Immature natural killer cell (primary cell): ENCODE measurements around the gene DIAPH2. TPM values are rescaled to one million over a fixed set of nuclear protein-coding genes. Genes with fewer than 3 reads are reported as not detected.
A peak's percentile ranks its signal among the peaks of the same experiment; 100 is the strongest.
"Not testable (repeated sequence)": the region's sequence is repeated elsewhere in the genome, so short reads cannot be mapped to it uniquely, and the experiment has no call there.

Experiments
- DNase-seq, 3 donors: peaks; one replicate each; pipeline ENCODE4 v3.0.0; 2022; ENCODE audit warnings: mixed read lengths in 1 of 3
- H3K27ac Mint-ChIP-seq, 6 donors: one replicate each; pipeline ENCODE4 v1.8.0; 2020; ENCODE audit warnings: mixed read lengths in 6 of 6, mild to moderate bottlenecking in 5 of 6, inconsistent platforms in 4 of 6, moderate library complexity in 3 of 6
- H3K27me3 Mint-ChIP-seq, 3 donors: one replicate each; pipeline ENCODE4 v1.8.0; 2020 to 2021; ENCODE audit warnings: low read depth in 3 of 3, mild to moderate bottlenecking in 3 of 3, mixed read lengths in 3 of 3, moderate library complexity in 3 of 3, inconsistent platforms in 1 of 3
- H3K36me3 Mint-ChIP-seq, 3 donors: one replicate each; pipeline ENCODE4 v1.8.0; 2020; ENCODE audit warnings: mixed read lengths in 3 of 3, inconsistent platforms in 2 of 3, mild to moderate bottlenecking in 2 of 3
- H3K4me1 Mint-ChIP-seq, 2 donors: one replicate each; pipeline ENCODE4 v1.8.0; 2020; ENCODE audit warnings: inconsistent platforms in 2 of 2, mild to moderate bottlenecking in 2 of 2, mixed read lengths in 2 of 2, moderate library complexity in 1 of 2
- H3K4me3 Mint-ChIP-seq, 5 donors: one replicate each; pipeline ENCODE4 v1.8.0; 2020; ENCODE audit warnings: mild to moderate bottlenecking in 5 of 5, mixed read lengths in 5 of 5, inconsistent platforms in 3 of 5, moderate library complexity in 3 of 5
- H3K9me3 Mint-ChIP-seq, 6 donors: one replicate each; pipeline ENCODE4 v1.8.0; 2020; ENCODE audit warnings: mild to moderate bottlenecking in 6 of 6, mixed read lengths in 6 of 6, inconsistent platforms in 4 of 6, moderate library complexity in 3 of 6
- polyA plus RNA-seq, 3 donors: library from polyadenylated mRNA; unstranded; fragments of 300-500 nt; fragmentation: Illumina TruSeq; gene quantifications; one replicate each; pipeline ENCODE4 v1.2.3, GENCODE V29; 2021

The DIAPH2 gene
- polyA plus RNA-seq, 3 donors from 2014 or later = 5.5 to 10.9 (median 9.6) TPM

GRCh38 chrX:96729868-96730643, 45.4 kb downstream of the DIAPH2 start:
- no peak for DNase-seq
- Mint-ChIP-seq H3K9me3 (no peaks in the 10 kb centered on the region), H3K36me3 (no peaks in the 10 kb centered on the region), H3K27ac (no peak overlapping the region), H3K4me1 (peaks cover 0 to 7% of the 10 kb centered on the region in 2 donors), H3K4me3 (no peak overlapping the region), H3K27me3 (peaks cover 0 to 2% (median 0%) of the 10 kb centered on the region in 3 donors)

GRCh38 chrX:96731000-96731399, 46.4 kb downstream of the DIAPH2 start:
- not testable (repeated sequence) for H3K4me3 Mint-ChIP-seq, H3K27ac Mint-ChIP-seq, H3K9me3 Mint-ChIP-seq

GRCh38 chrX:96743367-96744073, 58.9 kb downstream of the DIAPH2 start:
- Mint-ChIP-seq H3K27ac (peak overlapping the region in 1 of 6 donors; percentile 37), H3K36me3 (peaks cover 0 to 4% (median 3%) of the 10 kb centered on the region in 3 donors), H3K4me1 (no peaks in the 10 kb centered on the region), H3K27me3 (peaks cover 1 to 9% (median 3%) of the 10 kb centered on the region in 3 donors), H3K4me3 (no peak overlapping the region), H3K9me3 (no peaks in the 10 kb centered on the region)
- DNase-seq = no peak

More at GRCh38 chrX:96731000-96731399, 46.4 kb downstream of the DIAPH2 start:
- not testable (repeated sequence) for DNase-seq, H3K4me1 Mint-ChIP-seq, H3K27me3 Mint-ChIP-seq, H3K36me3 Mint-ChIP-seq

GRCh38 chrX:96752781-96753180, 68.1 kb downstream of the DIAPH2 start:
- no peaks in the 10 kb centered on the region for H3K36me3 Mint-ChIP-seq

GRCh38 chrX:96753230-96753629, 68.6 kb downstream of the DIAPH2 start:
- H3K4me1 Mint-ChIP-seq = no peaks in the 10 kb centered on the region
- DNase-seq = no peak
- H3K4me3 Mint-ChIP-seq = no peak overlapping the region
- H3K27ac Mint-ChIP-seq = no peak overlapping the region
- no peaks in the 10 kb centered on the region for H3K9me3 Mint-ChIP-seq
- H3K36me3 Mint-ChIP-seq = no peaks in the 10 kb centered on the region
- peaks cover 0 to 3% (median 2%) of the 10 kb centered on the region in 3 donors for H3K27me3 Mint-ChIP-seq

More at GRCh38 chrX:96752781-96753180, 68.1 kb downstream of the DIAPH2 start:
- no peak for DNase-seq
- no peak overlapping the region for H3K27ac Mint-ChIP-seq
- H3K4me3 Mint-ChIP-seq = no peak overlapping the region
- H3K4me1 Mint-ChIP-seq = no peaks in the 10 kb centered on the region
- no peaks in the 10 kb centered on the region for H3K9me3 Mint-ChIP-seq
- H3K27me3 Mint-ChIP-seq = peaks cover 0 to 3% (median 2%) of the 10 kb centered on the region in 3 donors

GRCh38 chrX:96756491-96756890, 71.8 kb downstream of the DIAPH2 start:
- Mint-ChIP-seq H3K36me3 (no peaks in the 10 kb centered on the region), H3K4me1 (no peaks in the 10 kb centered on the region), H3K27ac (no peak overlapping the region), H3K4me3 (no peak overlapping the region), H3K9me3 (no peaks in the 10 kb centered on the region), H3K27me3 (no peaks in the 10 kb centered on the region)
- DNase-seq = no peak

- H3K9me3 Mint-ChIP-seq = peaks cover 0 to 1% (median 0%) of the 10 kb centered on the region in 6 donors
- H3K27ac Mint-ChIP-seq = no peak overlapping the region
- no peaks in the 10 kb centered on the region for H3K36me3 Mint-ChIP-seq
- H3K27me3 Mint-ChIP-seq = peaks cover 0 to 6% (median 1%) of the 10 kb centered on the region in 3 donors
- no peak for DNase-seq
- no peak overlapping the region for H3K4me3 Mint-ChIP-seq
- H3K4me1 Mint-ChIP-seq = peaks cover 10 to 13% of the 10 kb centered on the region in 2 donors
Observed at GRCh38 chrX:96761566-96761965, 76.9 kb downstream of the DIAPH2 start.

GRCh38 chrX:96763608-96764007, 79.0 kb downstream of the DIAPH2 start:
- no peaks in the 10 kb centered on the region for H3K36me3 Mint-ChIP-seq
- no peak overlapping the region for H3K4me3 Mint-ChIP-seq
- no peak for DNase-seq
- no peak overlapping the region for H3K27ac Mint-ChIP-seq
- H3K4me1 Mint-ChIP-seq = peaks cover 10 to 13% of the 10 kb centered on the region in 2 donors
- peaks cover 0 to 8% (median 1%) of the 10 kb centered on the region in 3 donors for H3K27me3 Mint-ChIP-seq
- H3K9me3 Mint-ChIP-seq = peaks cover 0 to 1% (median 0%) of the 10 kb centered on the region in 6 donors

GRCh38 chrX:96764864-96765263, 80.2 kb downstream of the DIAPH2 start:
- no peak overlapping the region for H3K4me3 Mint-ChIP-seq
- H3K27me3 Mint-ChIP-seq = peaks cover 0 to 8% (median 1%) of the 10 kb centered on the region in 3 donors
- no peak for DNase-seq
- peaks cover 0 to 1% (median 0%) of the 10 kb centered on the region in 6 donors for H3K9me3 Mint-ChIP-seq
- H3K4me1 Mint-ChIP-seq = peaks cover 10 to 13% of the 10 kb centered on the region in 2 donors
- no peaks in the 10 kb centered on the region for H3K36me3 Mint-ChIP-seq
- no peak overlapping the region for H3K27ac Mint-ChIP-seq

- H3K27ac Mint-ChIP-seq = no peak overlapping the region
Observed at GRCh38 chrX:96770315-96770714, 85.7 kb downstream of the DIAPH2 start.

GRCh38 chrX:96771486-96771885, 86.8 kb downstream of the DIAPH2 start:
- DNase-seq = no peak
- H3K36me3 Mint-ChIP-seq = no peaks in the 10 kb centered on the region
- no peaks in the 10 kb centered on the region for H3K4me1 Mint-ChIP-seq
- no peak overlapping the region for H3K4me3 Mint-ChIP-seq
- no peak overlapping the region for H3K27ac Mint-ChIP-seq
- no peaks in the 10 kb centered on the region for H3K9me3 Mint-ChIP-seq
- H3K27me3 Mint-ChIP-seq = peaks cover 0 to 2% (median 0%) of the 10 kb centered on the region in 3 donors

More at GRCh38 chrX:96770315-96770714, 85.7 kb downstream of the DIAPH2 start:
- Mint-ChIP-seq H3K4me1 (peaks cover 0 to 1% of the 10 kb centered on the region in 2 donors), H3K36me3 (no peaks in the 10 kb centered on the region), H3K9me3 (no peaks in the 10 kb centered on the region), H3K27me3 (peaks cover 0 to 2% (median 0%) of the 10 kb centered on the region in 3 donors), H3K4me3 (no peak overlapping the region)
- DNase-seq = no peak

- Mint-ChIP-seq H3K36me3 (no peaks in the 10 kb centered on the region), H3K27me3 (no peaks in the 10 kb centered on the region), H3K27ac (no peak overlapping the region), H3K4me1 (no peaks in the 10 kb centered on the region), H3K9me3 (no peaks in the 10 kb centered on the region), H3K4me3 (no peak overlapping the region)
- DNase-seq = no peak
Observed at GRCh38 chrX:96774116-96774515, 89.5 kb downstream of the DIAPH2 start.

- H3K27ac Mint-ChIP-seq = no peak overlapping the region
- no peaks in the 10 kb centered on the region for H3K9me3 Mint-ChIP-seq
Observed at GRCh38 chrX:96776966-96777365, 92.3 kb downstream of the DIAPH2 start.

GRCh38 chrX:96791559-96791958, 106.9 kb downstream of the DIAPH2 start:
- no peak overlapping the region for H3K27ac Mint-ChIP-seq

More at GRCh38 chrX:96776966-96777365, 92.3 kb downstream of the DIAPH2 start:
- Mint-ChIP-seq H3K4me1 (no peaks in the 10 kb centered on the region), H3K27me3 (peaks cover 0 to 2% (median 0%) of the 10 kb centered on the region in 3 donors), H3K4me3 (no peak overlapping the region), H3K36me3 (no peaks in the 10 kb centered on the region)
- no peak for DNase-seq

More at GRCh38 chrX:96791559-96791958, 106.9 kb downstream of the DIAPH2 start:
- Mint-ChIP-seq H3K4me3 (no peak overlapping the region), H3K27me3 (peaks cover 0 to 2% (median 0%) of the 10 kb centered on the region in 3 donors), H3K4me1 (no peaks in the 10 kb centered on the region), H3K36me3 (no peaks in the 10 kb centered on the region), H3K9me3 (no peaks in the 10 kb centered on the region)
- no peak for DNase-seq
